GM12891 (cell line): Measurements from ENCODE around the gene HNF4A.

Source experiments
- POLR2A ChIP-seq: IDR thresholded peaks from 2 replicates; pipeline ENCODE4 v1.6.1; 2011; ENCODE audit warnings: low read depth, low read length, control low read depth
- POLR2AphosphoS5 ChIP-seq: IDR thresholded peaks from 2 replicates; pipeline ENCODE4 v1.6.1; 2011; ENCODE audit warnings: low read depth, low read length, control low read depth
- POU2F2 ChIP-seq: IDR thresholded peaks from 2 replicates; pipeline ENCODE4 v1.6.1; 2011; ENCODE audit warnings: low read depth, mild to moderate bottlenecking, control low read depth, low read length, moderate library complexity
- SPI1 ChIP-seq: IDR thresholded peaks from 2 replicates; pipeline ENCODE4 v1.6.1; 2011; ENCODE audit warnings: low read depth, low read length, control low read depth

DNA sequence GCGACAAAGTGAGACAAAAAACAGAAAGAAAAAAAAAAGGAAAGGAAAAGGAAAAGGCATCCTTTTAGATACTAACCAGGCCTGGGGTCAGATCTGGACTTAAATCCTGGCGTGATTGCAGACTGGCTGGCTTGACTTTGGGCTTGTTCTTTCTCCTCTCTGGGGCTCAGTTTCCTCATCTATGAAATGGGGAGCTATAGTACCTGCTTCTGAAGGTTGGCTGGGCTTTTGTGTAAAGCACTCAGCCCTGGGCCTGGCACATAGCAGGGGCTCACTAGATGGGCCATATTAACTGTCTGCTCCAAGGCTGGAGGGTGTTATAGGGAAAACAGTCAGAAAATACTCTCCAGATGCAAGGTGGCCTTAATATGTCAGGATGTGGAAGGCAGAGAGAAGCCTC lies 19.8 kb upstream of the HNF4A start:
- no peak for TF ChIP-seq POU2F2
- no peak for TF ChIP-seq POLR2A
- no peak for TF ChIP-seq SPI1
- no peak for TF ChIP-seq POLR2AphosphoS5
